GM21381 (cell line): ENCODE measurements around the gene TNFRSF19.

Source experiments
- ATAC-seq: cut with Tn5 transposase; IDR thresholded peaks from one replicate; pipeline ENCODE4 v1.9.1; 2021; ENCODE audit warnings: mild to moderate bottlenecking, moderate library complexity; ENCODE audit not compliant: unreplicated experiment

Gene TNFRSF19

DNA sequence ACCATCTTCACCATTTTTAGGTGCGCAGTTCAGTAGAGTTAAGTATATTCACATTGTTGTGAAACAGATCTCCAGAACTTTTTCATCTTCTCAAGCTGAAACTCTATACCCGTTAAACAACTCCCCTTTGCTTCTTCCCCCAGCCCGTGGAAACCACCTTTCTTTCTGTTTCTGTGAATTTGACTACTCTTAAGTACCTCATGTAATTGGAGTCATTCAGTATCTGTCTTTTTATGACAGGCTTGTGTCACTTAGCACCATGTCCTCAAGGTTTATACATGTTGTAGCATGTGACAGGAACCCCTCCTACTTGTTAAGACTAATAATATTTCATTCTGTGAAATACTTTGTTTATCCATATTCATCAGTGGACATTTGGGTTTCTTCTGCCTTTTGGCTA lies 52.8 kb downstream of the TNFRSF19 start:
- no peak for ATAC-seq

DNA sequence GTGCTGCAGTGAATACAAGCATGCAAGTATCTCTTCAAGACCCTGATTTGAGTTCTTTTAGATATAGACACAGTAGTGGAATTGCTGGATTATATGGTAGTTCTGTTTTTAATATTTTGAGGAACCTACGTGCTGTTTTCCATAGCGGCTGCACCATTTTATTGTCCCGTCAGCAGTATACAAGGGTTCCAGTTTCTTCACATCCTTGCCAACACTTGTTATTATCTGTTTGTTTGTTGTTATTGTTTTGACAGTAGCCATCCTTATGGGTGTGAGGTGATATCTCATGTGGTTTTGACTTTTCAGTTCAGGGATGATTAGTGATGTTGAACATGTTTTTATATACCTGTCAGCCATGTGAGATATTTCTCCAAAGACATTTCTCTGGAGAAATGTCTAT lies 53.2 kb downstream of the TNFRSF19 start:
- no peak for ATAC-seq

DNA sequence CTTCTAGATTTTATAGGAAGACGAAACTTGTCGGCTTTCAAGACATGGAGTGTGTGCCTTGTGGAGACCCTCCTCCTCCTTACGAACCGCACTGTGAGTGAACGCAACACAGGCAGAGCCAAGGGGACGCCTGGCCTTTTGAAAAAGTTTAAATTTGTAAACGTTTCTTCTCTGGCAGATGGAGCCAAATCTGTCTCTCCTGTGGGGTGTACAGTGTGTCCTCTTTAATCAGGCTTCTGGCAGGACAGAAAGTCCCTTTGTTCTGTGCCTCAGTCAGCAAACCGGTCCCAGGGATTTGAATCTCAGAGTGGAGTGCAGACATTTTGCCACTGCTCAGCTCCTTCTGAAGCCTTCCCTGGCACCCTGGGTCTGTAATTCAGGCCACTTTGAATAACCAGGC lies 56.5 kb downstream of the TNFRSF19 start:
- ATAC-seq: no peak

DNA sequence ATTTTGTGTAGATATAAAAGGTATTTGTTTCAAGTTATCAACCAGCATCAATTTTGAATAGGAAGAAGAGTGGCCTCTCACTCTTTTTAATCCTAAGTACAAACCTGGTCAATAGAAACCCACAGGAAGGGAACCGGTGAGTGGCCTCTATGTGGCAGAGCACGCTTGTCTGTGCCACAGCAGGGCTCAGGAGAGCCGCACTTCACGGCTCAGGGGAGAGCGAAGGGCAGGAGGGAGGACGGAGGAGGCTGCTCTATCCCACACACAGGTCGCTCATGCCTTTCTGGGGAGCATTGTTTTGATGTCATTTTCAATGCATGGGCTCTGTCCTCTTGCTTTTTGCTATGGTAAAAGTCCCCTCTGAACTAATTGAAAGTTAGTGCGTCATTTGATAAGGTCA lies 57.2 kb downstream of the TNFRSF19 start:
- ATAC-seq: no peak

DNA sequence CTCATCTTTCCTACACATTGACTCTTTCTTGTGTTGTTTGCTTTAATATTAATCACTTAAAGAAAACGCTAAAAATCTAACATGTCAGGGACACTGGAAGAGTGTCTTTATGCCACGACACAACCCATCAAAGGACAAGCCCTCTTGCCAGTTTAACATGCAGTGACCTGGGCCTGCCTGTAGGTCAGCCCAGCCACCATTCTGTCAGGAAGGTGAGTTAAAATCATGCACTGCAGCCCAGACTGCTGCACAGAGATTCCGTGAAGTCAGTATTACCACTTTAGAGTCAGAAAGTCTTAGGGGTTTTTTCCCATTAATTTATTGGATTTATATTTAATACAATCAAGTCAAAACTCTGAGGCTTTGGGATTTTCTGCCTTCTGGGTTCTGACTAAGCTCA lies 58.0 kb downstream of the TNFRSF19 start:
- ATAC-seq: no peak

DNA sequence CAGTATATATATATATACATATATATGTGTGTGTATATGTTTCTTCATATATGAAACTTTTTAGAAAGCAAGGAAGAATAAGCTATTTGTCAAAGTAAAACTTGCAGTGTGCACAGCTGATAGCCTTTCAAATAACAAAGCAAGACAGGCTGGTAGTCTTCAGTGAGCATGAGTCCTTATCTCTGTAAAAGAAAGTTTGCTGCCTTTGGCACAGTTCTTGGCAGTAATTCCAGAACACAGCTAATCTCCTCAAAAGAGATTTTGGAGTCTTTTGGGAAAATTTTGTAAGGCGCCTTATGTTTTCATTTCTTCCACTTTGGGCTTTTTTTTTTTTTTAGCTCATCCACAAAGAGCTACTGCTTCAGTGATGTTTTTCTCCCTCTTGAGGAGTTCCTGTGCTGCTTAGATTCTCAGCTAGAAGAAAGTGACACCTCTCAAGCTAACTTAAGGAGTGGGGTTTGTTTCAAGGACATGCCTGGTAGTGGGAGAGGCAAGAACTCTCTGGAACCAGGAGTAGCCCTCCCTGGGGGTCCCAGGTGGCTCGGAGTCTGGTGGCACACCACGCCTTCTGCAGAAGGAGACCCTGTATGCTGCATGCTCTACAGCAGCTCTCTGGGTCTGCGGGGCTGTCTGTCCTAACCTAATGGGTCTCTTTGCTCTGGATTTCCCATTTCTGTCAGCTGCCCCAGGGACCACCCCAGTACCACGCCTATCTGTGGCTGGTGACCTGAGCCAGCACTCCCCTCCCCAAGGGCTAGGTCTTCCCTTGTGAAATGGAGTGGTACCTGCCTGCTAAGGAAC lies 58.8 kb downstream of the TNFRSF19 start:
- no peak for ATAC-seq

DNA sequence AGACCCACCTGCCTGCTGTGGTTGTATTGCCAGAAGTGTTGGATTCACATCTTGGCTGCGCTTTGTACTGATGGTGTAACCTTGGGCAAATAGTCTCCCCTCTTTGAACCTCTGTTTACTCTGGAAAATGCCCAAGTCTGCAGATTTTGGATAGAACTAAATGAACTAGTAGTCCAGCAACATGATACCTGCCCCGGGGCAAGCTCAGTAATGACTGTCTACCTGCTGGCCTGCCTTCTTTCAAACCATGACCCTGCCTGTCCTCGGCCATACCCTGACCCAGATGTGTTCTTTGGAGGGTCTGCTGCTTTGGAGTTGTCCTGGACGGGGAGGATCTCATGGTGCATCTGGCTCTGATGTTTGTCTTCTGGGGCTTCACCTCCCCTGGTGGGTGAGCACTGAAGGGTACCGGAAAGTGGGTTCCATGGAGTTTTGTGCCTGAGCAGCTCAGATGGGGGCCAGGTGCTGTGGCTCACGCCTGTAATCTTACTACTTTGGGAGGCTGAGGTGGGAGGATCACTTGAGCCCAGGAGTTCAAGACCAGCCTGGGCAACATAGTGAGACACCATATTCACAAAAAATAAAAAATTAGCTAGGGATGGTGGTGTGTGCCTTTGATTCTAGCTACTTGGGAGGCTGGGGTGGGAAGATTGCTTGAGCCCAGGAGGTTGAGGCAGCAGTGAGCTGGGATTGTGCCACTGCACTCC lies 59.5 kb downstream of the TNFRSF19 start:
- no peak for ATAC-seq

DNA sequence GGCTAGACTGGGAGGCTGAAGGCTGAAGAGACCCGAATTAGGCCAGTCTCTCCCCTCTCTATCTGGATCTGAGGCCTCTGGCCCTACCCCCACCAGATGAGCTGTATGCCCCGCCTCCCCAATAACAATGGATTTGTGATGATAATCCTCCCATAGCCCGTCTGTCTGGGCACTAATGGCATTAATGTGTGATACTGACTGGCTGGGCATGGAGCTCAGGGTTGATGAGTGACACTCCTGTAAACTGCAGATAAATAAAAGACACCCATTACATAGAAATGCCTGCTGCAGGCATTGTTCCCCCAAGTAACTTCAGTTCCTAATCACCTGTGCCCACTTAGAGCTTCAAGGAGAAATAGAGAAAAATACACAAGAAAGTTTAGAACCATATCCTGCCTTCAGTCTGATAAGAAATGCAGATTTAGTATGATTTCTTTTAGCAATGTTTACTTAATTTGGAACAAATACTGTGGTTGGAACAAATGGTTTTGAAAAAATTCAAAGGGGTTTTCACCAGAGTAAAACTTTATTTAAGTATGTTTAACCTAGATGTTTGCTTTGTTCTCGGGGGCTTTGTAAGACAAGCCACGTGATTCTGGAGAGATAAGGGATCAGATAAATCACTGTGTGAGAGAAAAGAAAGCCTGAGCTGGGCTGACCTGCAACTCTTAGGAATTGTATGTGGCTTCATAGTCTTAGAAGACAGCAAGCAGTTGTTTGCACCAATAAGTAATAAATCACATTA lies 60.3 kb downstream of the TNFRSF19 start:
- no peak for ATAC-seq

DNA sequence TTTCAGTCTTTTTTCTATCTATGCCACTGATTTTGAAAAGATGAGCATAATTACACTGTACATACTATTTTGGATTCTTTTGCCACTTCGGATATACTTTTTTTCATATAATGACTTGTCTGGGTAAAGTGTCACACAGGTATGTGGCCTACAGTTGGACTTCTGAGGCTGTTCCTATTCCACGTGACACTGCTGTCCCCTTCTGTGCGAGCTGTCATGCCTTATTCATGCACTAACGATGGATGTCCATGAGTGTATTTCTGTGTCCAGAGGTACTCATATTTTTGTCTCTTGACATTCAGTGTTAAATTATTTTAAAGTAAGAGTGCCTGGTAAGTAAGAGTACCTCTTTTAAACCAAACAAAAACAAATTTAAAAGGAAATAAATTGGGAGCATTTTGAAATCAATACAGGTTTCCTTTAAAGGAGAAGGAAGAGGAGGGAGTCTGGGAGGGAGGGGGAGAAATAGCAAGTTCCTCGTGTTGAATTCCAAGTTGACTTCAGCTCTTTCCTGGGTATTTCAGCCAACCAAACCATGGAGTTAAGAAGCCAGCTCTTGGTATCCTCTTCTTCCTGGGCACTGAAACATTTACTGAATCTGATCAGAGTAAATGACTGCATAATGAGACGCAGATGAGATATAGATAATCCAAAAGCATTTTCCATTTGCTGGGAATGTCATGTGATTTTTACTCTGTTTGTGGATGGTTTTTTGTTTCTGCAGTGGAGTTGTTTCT lies 61.3 kb downstream of the TNFRSF19 start:
- no peak for ATAC-seq

DNA sequence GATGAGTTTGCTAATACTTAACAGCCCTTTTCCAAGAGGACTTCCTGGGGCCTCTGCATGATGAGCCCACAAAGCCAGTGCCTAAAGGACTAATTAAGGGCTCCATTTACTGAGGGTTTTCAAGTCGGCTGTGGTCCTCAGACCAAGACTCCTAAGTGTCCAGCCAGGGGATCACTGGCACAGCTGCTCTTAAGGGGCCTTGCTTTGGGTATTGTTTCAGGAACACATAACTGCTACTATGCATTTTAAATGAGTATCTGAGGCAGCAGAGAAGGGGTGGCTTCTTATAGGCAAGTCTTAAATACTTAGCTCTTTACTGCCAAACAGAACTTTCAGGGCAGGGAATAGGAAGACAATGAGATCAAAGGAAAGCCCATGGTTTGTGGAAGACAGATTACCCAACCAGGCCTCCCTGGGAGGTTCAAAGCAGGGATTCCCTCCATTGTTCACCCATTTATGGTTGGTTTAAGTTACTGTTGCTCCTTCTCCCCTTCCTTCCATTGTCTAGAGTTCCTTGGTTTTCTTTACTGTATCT lies 61.9 kb downstream of the TNFRSF19 start:
- no peak for ATAC-seq

DNA sequence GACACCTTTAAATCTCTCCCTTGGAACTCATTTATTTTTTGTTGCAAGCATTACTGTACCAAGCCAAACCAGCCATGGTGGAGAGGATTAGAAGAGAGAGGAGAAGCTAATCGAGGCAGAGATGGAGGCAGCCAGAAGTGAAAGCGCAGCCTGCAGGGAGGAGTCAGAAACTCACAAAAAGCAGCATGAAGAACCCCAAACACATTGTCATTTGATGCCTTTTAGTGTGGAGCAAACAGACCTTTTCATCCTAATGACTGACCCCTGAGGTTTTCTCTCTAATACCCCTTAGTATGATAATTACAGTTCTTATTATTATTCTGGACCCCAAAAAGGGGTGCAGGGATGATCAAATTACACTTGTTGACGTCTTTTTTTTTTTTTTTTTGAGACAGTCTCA lies 62.5 kb downstream of the TNFRSF19 start:
- no peak for ATAC-seq

DNA sequence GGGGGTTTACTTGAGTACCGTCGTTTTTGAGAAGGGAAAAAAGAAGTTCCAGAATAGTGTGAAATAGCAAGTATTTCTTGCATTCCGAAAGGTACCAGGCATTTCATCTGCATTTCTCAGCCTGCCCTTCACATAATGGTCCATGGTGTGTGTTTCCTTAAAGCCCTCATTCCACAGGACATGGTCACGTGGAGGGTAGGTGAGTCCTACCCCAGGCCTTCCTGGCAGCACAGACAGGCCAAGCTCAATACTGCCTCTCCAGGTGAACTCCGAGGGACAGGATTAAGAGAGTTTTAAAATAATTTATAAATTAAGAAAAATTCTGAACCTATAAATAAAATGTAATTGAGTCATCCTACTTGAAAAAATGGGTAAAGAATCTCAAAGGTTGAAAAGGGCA lies 64.7 kb downstream of the TNFRSF19 start:
- ATAC-seq: no peak

DNA sequence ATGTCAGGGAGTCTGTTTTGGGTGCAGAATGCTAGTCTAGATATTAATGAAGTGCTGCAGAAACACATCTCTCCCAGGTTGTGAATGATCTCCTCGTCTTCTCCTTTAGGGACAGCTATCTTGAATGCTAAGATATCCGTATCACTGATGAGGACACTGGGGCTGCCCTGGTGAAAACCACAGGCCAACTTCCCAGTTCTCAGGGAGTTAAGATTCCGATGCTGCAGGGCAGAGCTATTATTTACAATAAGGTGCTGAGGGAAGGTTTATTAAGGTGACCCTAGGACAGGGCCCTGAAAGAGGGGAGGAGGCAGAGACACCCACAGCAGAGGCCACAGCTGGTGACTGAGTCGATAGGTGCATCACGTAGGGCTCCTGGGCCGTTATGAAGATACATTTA lies 66.1 kb downstream of the TNFRSF19 start:
- ATAC-seq: no peak

DNA sequence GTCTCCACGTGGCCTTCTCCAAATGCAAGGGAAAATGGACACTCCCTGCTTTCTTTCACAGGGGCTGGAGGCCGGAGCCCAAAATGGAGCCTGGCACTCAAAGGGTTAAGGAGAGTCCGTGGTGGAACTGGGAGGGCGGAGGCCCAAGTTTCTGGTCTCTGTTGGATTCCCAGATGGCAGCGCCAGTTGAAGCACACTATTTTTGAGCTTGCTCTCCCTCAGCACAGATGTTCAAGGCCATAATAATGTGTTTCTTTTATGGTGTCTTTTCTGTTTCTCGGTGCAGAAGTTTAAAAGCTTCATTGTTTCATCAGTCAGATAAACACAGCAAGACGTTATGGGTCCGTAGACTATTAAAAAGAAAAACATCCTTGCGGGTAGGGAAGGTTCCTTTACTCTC lies 67.6 kb downstream of the TNFRSF19 start:
- ATAC-seq: no peak

DNA sequence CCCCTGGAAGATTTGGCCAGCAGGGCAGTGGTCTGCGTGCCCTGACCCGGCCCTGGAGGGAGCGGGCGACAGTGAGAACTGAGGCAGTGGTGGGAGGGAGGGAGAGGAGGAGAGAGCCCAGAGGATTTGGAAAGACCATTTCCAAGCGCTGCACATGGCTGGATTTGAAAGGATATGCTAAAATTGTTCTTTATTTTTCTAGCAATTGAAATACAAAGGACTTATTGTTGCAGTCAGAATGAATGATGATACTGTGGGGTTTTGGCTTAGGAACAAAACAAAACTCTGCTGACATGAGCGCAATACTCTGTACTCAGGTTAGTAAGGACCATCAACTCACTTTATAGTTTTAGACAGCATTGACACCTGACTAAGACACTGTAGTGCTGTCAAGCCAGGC lies 69.5 kb downstream of the TNFRSF19 start:
- ATAC-seq: no peak

DNA sequence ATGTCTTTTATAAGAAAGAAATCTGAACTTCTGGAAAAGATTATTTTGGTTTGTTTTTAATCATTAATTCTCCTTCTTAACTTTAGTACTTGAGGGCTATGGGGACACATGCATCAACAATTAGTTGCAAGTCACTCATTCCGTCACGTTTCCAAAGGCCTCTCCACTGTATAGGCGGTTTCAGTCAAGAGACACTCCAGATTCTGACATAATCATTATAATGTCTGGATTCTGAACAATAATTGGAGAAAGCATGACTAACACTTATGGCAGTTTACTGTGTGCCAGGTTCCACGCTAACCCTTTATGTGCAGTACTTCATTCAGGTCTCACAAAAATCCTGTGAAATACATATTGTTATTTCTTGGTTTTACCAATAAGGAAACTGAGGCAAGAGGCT lies 71.9 kb downstream of the TNFRSF19 start:
- no peak for ATAC-seq

DNA sequence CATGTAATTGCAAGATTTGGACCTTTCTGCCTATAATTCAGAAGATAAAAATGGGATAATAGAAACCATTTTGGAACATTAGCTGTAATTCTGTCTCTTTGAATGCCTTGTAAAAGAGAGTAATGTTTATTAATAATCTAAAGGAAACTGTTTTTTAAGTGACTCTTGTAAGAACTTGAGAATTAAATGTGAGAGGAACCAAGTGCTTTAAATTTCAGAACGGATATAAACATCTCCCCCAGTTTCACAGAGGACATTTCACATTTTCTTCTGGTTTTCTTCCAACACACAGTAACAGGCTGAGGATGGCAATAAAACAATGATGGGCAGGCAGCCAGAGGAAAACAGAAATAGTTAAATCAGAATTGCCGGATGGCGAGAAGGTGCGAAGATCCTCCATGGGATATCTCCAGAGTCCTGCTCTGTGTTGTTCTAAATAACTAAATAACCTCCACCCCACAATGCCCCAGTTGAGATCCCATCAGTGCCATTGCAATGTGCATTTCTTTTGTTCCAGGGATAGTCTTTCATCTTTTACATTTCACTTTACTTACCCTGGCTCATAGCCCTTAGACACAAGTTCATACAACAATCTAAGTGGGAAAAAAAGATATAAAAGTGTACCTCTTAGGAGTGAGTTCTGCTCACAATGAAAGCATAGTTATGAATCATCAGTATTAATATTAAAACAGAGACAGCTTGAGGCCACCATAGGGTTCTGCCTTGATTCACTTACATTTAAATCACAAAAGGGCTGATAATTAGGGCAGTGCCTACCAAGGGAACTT lies 73.3 kb downstream of the TNFRSF19 start:
- ATAC-seq: no peak

DNA sequence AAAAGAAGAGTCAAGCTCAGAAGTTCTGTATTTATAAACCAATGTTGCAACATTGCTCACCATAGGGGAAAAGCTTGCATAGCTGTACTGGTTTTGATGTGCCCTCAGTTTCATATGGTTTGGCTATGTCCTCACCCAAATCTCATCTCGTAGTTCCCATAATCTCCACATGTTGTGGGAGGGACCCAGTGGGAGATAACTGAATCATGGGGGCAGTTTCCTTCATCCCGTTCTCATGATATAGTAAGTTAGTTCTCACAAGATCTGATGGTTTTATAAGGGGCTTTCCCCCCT lies 73.9 kb downstream of the TNFRSF19 start:
- no peak for ATAC-seq

DNA sequence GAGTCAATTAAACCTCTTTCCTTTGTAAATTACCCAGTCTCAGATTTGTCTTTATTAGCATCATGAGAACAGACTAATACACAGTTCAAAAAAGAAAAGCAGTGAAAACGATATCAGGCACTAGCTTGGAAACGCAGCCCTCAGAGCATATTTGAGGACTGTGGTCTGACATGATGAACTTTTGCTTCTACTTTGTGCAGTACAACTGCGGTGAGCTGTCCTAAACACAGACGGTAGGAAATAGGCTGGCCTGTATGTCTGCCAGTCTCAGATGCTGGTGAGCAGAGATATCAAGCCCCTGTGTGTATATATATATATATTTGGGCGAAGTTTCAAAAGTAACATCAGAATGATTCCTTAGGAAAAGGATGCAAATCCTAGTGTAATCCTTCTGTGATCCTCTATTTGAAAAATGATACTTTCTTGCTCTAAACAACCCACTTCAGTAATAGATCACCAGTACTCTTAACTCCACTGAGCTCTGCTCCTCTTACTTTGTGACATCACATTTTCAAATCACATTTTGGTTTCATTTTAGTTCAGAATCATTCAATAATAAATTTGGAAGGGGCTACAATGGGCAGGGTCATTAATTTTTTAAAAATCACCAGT lies 74.4 kb downstream of the TNFRSF19 start:
- ATAC-seq: no peak

DNA sequence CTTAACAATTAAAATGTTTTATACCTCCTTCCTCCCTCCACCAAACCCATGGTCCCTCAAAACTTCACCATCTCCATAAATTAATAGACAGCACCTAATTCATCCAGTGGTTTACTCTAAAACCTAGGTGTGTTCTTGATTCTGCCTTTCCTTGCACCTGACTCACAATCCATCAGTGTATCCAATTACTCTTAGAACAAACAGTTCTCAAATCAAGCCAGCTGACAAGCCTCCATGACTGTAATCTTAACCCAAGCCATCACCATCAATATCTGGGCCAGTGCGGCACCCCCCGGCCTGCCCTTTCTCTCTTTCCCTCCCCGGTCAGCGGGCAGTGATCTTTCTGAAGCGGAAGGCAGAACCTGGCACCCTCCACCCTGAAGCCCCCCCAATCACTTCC lies 75.6 kb downstream of the TNFRSF19 start:
- no peak for ATAC-seq
